GM23338 (cell line): ENCODE data around the gene SUGP1. TPM values are rescaled to one million over a fixed set of nuclear protein-coding genes. Genes with fewer than 3 reads are reported as not detected.

Experiments
- ATAC-seq: fragments of 200-7000 bp; cut with Tn5 transposase; 3 replicates; pipeline ENCODE4 v1.9.1; 2020
- DNase-seq: peaks from one replicate; pipeline ENCODE4 v3.0.0-alpha.2; 2015; ENCODE audit warnings: low spot score
- H2AFZ ChIP-seq: fragments of 200-600 bp; sonication (generic); 2 replicates; pipeline ENCODE4 v1.8.0; 2016; ENCODE audit warnings: antibody characterized with exemption, mild to moderate bottlenecking, moderate library complexity
- H3F3A ChIP-seq: fragments of 200-600 bp; sonication (generic); replicated peaks from 2 replicates; pipeline ENCODE4 v1.8.0; 2017; ENCODE audit warnings: antibody characterized with exemption, mixed run types, low read depth
- H3K27ac ChIP-seq: fragments of 200-600 bp; sonication (generic); 2 replicates; pipeline ENCODE4 v1.6.1; 2016; ENCODE audit warnings: low read depth
- H3K27me3 ChIP-seq: fragments of 200-600 bp; sonication (generic); 2 replicates; pipeline ENCODE4 v1.8.0; 2016; ENCODE audit warnings: mild to moderate bottlenecking, mixed run types, moderate library complexity; ENCODE audit not compliant: insufficient read depth
- H3K36me3 ChIP-seq: fragments of 200-600 bp; sonication (generic); 2 replicates; pipeline ENCODE4 v1.8.0; 2016; ENCODE audit warnings: mild to moderate bottlenecking; ENCODE audit not compliant: insufficient read depth
- H3K4me1 ChIP-seq: fragments of 200-600 bp; sonication (generic); 2 replicates; pipeline ENCODE4 v1.8.0; 2016; ENCODE audit warnings: mild to moderate bottlenecking, moderate library complexity; ENCODE audit not compliant: insufficient read depth
- H3K4me2 ChIP-seq: fragments of 200-600 bp; sonication (generic); 2 replicates; pipeline ENCODE4 v1.7.1; 2017; ENCODE audit warnings: mixed run types
- H3K4me3 ChIP-seq: fragments of 200-600 bp; sonication (generic); 2 replicates; pipeline ENCODE4 v1.6.1; 2016; ENCODE audit warnings: mixed run types
- H3K79me2 ChIP-seq: fragments of 200-600 bp; sonication (generic); replicated peaks from 2 replicates; pipeline ENCODE4 v1.8.0; 2017; ENCODE audit warnings: mild to moderate bottlenecking; ENCODE audit not compliant: insufficient read depth
- H3K9me2 ChIP-seq: fragments of 200-600 bp; sonication (generic); 2 replicates; pipeline ENCODE4 v1.8.0; 2017; ENCODE audit not compliant: insufficient read depth
- H4K20me1 ChIP-seq: fragments of 200-600 bp; sonication (generic); replicated peaks from 2 replicates; pipeline ENCODE4 v1.8.0; 2017; ENCODE audit warnings: mild to moderate bottlenecking; ENCODE audit not compliant: insufficient read depth
- H3K27ac Mint-ChIP-seq: 2 replicates; pipeline ENCODE4 v1.8.0; 2020; ENCODE audit warnings: inconsistent platforms, mild to moderate bottlenecking, moderate library complexity, mixed read lengths
- H3K27me3 Mint-ChIP-seq: 3 replicates; pipeline ENCODE4 v1.8.0; 2022; ENCODE audit warnings: low read depth, mild to moderate bottlenecking, moderate library complexity, mixed read lengths, inconsistent platforms; ENCODE audit not compliant: insufficient read depth, poor library complexity
- H3K36me3 Mint-ChIP-seq: 3 replicates; pipeline ENCODE4 v1.8.0; 2021; ENCODE audit warnings: low read depth, mild to moderate bottlenecking, inconsistent platforms, moderate library complexity, mixed read lengths
- H3K4me1 Mint-ChIP-seq: 3 replicates; pipeline ENCODE4 v1.8.0; 2020; ENCODE audit warnings: mild to moderate bottlenecking, inconsistent platforms, mixed read lengths
- H3K4me3 Mint-ChIP-seq: 3 replicates; pipeline ENCODE4 v1.8.0; 2021; ENCODE audit warnings: moderate library complexity, mild to moderate bottlenecking, inconsistent platforms, mixed read lengths
- H3K9me3 Mint-ChIP-seq: 3 replicates; pipeline ENCODE4 v1.8.0; 2020; ENCODE audit warnings: moderate library complexity, mild to moderate bottlenecking, inconsistent platforms, mixed read lengths
- CREB1 ChIP-seq: fragments of 250-450 bp; sonication (Bioruptor Pico); IDR thresholded peaks from 2 replicates; pipeline ENCODE4 v1.5.0; 2020; ENCODE audit warnings: low read depth, mild to moderate bottlenecking, moderate library complexity
- EZH2 ChIP-seq: fragments of 200-600 bp; sonication (generic); IDR thresholded peaks from one replicate; pipeline ENCODE4 v1.8.0; 2017; ENCODE audit warnings: antibody characterized with exemption, mild to moderate bottlenecking, low read depth; ENCODE audit not compliant: unreplicated experiment
- EZH2phosphoT487 ChIP-seq: fragments of 200-600 bp; sonication (generic); IDR thresholded peaks from one replicate; pipeline ENCODE4 v1.8.1; 2018; ENCODE audit warnings: antibody characterized with exemption; ENCODE audit not compliant: unreplicated experiment
- JUNB ChIP-seq: IDR thresholded peaks from one replicate; pipeline ENCODE4 v1.6.1; 2016; ENCODE audit warnings: antibody characterized with exemption; ENCODE audit not compliant: unreplicated experiment
- NANOG ChIP-seq: IDR thresholded peaks from 2 replicates; pipeline ENCODE4 v1.6.1; 2016; ENCODE audit warnings: antibody characterized with exemption, borderline replicate concordance
- POLR2AphosphoS5 ChIP-seq: IDR thresholded peaks from 2 replicates; pipeline ENCODE4 v1.6.1; 2016; ENCODE audit warnings: antibody characterized with exemption, low read depth
- REST ChIP-seq: IDR thresholded peaks from one replicate; pipeline ENCODE4 v1.6.1; 2018; ENCODE audit warnings: antibody characterized with exemption; ENCODE audit not compliant: unreplicated experiment
- STAT1 ChIP-seq: IDR thresholded peaks from one replicate; pipeline ENCODE4 v1.6.1; 2016; ENCODE audit warnings: antibody characterized with exemption; ENCODE audit not compliant: unreplicated experiment
- ZNF114 ChIP-seq: fragments of 250-450 bp; sonication (Bioruptor Pico); IDR thresholded peaks from 2 replicates; pipeline ENCODE4 v1.5.0; 2020; ENCODE audit warnings: mild to moderate bottlenecking, moderate library complexity
- ZNF331 ChIP-seq: fragments of 250-450 bp; sonication (Bioruptor Pico); IDR thresholded peaks from 2 replicates; pipeline ENCODE4 v1.5.0; 2020; ENCODE audit warnings: low read depth, mild to moderate bottlenecking, moderate library complexity
- polyA plus RNA-seq: library from polyadenylated mRNA; unstranded; fragments of >200 nt; fragmentation: Nextera tagmentation; extraction: Ambion mirVana; gene quantifications from 2 replicates; pipeline ENCODE4 v1.2.1, GENCODE V29; 2016
- total RNA-seq: library from RNA; depleted of rRNA; stranded (reverse); fragments of >200 nt; shearing (Covaris generic); gene quantifications from 2 replicates; pipeline ENCODE4 v1.2.3, GENCODE V29; 2014
- TF ChIP-seq, protein P1 (sequence below): IDR thresholded peaks from 2 replicates; pipeline ENCODE4 v1.6.1; 2016; ENCODE audit warnings: antibody characterized with exemption
- TF ChIP-seq, protein P2 (sequence below), 2 experiments: fragments of 200-600 bp in 1 of 2; sonication (generic) in 1 of 2; conservative IDR thresholded peaks; 2 replicates each; pipeline versions ENCODE4 v1.5.1 to v1.6.1; 2016 to 2017; ENCODE audit warnings: antibody characterized with exemption in 2 of 2, low read depth in 2 of 2, mild to moderate bottlenecking in 2 of 2, moderate library complexity in 1 of 2
- TF ChIP-seq, protein P3 (sequence below): fragments of 250-450 bp; sonication (Bioruptor Pico); IDR thresholded peaks from 2 replicates; pipeline ENCODE4 v1.5.0; 2020; ENCODE audit warnings: mild to moderate bottlenecking, moderate library complexity

The SUGP1 gene
- total and polyA plus RNA-seq, 2 experiments from 2014 or later: 38.6 to 61.6 TPM

GRCh38 chr19:19338082-19338481, 17.8 kb upstream of the SUGP1 start:
- Histone ChIP-seq H3K27ac (no peak overlapping the region), H3K36me3 (peaks cover 7% of the 10 kb centered on the region; the same call in 1 of the 2 replicates), H3K4me3 (no peak overlapping the region), H3K9me2 (no peaks in the 10 kb centered on the region), H3K27me3 (no peaks in the 10 kb centered on the region), H3K4me2 (no peak overlapping the region), H3K4me1 (no peaks in the 10 kb centered on the region), H3K79me2 (no peaks in the 10 kb centered on the region), H2AFZ (no peak overlapping the region), H3F3A (no peaks in the 10 kb centered on the region), H4K20me1 (no peaks in the 10 kb centered on the region; the same call in 1 of the 2 replicates)
- Mint-ChIP-seq H3K36me3 (peaks cover 44% of the 10 kb centered on the region), H3K9me3 (no peaks in the 10 kb centered on the region), H3K4me1 (no peaks in the 10 kb centered on the region), H3K27me3 (peaks cover 6% of the 10 kb centered on the region), H3K27ac (no peak overlapping the region), H3K4me3 (no peak overlapping the region)
- no peak for DNase-seq
- no peak for ATAC-seq
- TF ChIP-seq NANOG: no peak
- TF ChIP-seq CREB1 (CRISPR knock-in tag): no peak
- TF ChIP-seq, protein P1, sequence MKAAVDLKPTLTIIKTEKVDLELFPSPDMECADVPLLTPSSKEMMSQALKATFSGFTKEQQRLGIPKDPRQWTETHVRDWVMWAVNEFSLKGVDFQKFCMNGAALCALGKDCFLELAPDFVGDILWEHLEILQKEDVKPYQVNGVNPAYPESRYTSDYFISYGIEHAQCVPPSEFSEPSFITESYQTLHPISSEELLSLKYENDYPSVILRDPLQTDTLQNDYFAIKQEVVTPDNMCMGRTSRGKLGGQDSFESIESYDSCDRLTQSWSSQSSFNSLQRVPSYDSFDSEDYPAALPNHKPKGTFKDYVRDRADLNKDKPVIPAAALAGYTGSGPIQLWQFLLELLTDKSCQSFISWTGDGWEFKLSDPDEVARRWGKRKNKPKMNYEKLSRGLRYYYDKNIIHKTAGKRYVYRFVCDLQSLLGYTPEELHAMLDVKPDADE: no peak
- TF ChIP-seq ZNF331 (CRISPR knock-in tag): no peak
- TF ChIP-seq, protein P2, sequence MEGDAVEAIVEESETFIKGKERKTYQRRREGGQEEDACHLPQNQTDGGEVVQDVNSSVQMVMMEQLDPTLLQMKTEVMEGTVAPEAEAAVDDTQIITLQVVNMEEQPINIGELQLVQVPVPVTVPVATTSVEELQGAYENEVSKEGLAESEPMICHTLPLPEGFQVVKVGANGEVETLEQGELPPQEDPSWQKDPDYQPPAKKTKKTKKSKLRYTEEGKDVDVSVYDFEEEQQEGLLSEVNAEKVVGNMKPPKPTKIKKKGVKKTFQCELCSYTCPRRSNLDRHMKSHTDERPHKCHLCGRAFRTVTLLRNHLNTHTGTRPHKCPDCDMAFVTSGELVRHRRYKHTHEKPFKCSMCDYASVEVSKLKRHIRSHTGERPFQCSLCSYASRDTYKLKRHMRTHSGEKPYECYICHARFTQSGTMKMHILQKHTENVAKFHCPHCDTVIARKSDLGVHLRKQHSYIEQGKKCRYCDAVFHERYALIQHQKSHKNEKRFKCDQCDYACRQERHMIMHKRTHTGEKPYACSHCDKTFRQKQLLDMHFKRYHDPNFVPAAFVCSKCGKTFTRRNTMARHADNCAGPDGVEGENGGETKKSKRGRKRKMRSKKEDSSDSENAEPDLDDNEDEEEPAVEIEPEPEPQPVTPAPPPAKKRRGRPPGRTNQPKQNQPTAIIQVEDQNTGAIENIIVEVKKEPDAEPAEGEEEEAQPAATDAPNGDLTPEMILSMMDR (conservative IDR thresholded peaks at IDR 0.05; ENCODE audit: low read depth in 2 of 2): no peak
- no peak for TF ChIP-seq EZH2phosphoT487
- TF ChIP-seq ZNF114 (CRISPR knock-in tag): no peak
- TF ChIP-seq POLR2AphosphoS5: no peak
- no peak for TF ChIP-seq STAT1
- no peak for TF ChIP-seq JUNB
- TF ChIP-seq REST: no peak
- TF ChIP-seq EZH2: no peak
- TF ChIP-seq, protein P3, sequence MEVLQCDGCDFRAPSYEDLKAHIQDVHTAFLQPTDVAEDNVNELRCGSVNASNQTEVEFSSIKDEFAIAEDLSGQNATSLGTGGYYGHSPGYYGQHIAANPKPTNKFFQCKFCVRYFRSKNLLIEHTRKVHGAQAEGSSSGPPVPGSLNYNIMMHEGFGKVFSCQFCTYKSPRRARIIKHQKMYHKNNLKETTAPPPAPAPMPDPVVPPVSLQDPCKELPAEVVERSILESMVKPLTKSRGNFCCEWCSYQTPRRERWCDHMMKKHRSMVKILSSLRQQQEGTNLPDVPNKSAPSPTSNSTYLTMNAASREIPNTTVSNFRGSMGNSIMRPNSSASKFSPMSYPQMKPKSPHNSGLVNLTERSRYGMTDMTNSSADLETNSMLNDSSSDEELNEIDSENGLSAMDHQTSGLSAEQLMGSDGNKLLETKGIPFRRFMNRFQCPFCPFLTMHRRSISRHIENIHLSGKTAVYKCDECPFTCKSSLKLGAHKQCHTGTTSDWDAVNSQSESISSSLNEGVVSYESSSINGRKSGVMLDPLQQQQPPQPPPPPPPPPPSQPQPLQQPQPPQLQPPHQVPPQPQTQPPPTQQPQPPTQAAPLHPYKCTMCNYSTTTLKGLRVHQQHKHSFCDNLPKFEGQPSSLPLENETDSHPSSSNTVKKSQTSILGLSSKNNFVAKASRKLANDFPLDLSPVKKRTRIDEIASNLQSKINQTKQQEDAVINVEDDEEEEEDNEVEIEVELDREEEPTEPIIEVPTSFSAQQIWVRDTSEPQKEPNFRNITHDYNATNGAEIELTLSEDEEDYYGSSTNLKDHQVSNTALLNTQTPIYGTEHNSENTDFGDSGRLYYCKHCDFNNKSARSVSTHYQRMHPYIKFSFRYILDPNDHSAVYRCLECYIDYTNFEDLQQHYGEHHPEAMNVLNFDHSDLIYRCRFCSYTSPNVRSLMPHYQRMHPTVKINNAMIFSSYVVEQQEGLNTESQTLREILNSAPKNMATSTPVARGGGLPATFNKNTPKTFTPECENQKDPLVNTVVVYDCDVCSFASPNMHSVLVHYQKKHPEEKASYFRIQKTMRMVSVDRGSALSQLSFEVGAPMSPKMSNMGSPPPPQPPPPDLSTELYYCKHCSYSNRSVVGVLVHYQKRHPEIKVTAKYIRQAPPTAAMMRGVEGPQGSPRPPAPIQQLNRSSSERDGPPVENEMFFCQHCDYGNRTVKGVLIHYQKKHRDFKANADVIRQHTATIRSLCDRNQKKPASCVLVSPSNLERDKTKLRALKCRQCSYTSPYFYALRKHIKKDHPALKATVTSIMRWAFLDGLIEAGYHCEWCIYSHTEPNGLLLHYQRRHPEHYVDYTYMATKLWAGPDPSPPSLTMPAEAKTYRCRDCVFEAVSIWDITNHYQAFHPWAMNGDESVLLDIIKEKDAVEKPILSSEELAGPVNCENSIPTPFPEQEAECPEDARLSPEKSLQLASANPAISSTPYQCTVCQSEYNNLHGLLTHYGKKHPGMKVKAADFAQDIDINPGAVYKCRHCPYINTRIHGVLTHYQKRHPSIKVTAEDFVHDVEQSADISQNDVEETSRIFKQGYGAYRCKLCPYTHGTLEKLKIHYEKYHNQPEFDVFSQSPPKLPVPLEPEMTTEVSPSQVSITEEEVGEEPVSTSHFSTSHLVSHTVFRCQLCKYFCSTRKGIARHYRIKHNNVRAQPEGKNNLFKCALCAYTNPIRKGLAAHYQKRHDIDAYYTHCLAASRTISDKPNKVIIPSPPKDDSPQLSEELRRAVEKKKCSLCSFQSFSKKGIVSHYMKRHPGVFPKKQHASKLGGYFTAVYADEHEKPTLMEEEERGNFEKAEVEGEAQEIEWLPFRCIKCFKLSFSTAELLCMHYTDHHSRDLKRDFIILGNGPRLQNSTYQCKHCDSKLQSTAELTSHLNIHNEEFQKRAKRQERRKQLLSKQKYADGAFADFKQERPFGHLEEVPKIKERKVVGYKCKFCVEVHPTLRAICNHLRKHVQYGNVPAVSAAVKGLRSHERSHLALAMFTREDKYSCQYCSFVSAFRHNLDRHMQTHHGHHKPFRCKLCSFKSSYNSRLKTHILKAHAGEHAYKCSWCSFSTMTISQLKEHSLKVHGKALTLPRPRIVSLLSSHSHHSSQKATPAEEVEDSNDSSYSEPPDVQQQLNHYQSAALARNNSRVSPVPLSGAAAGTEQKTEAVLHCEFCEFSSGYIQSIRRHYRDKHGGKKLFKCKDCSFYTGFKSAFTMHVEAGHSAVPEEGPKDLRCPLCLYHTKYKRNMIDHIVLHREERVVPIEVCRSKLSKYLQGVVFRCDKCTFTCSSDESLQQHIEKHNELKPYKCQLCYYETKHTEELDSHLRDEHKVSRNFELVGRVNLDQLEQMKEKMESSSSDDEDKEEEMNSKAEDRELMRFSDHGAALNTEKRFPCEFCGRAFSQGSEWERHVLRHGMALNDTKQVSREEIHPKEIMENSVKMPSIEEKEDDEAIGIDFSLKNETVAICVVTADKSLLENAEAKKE: no peak
